ENCODE measurements around the gene SUSD4.
"Not testable (repeated sequence)": the region's sequence is repeated elsewhere in the genome, so short reads cannot be mapped to it uniquely, and the experiment has no call there.

The SUSD4 gene

GRCh38 chr1:223288826-223289225 is 75.2 kb downstream of the SUSD4 start:
- DNase-seq = no peak

DNA sequence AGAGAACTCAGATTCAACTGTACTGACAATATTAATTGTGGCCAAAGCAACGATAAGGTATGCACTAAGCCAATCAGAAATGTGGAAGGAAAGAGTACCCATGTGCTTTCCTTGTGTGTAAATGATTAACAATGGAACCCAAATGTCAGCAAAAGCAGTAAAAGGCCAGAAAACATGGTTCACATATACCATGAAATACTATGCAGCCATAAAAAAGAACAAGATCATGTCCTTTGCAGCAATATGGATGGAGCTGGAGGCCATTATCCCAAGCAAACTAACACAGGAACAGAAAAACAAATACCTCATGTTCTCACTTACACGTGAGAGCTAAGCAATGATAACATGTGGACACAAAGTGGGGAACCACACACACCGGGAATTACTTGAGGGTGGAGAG is 78.5 kb downstream of the SUSD4 start:
- DNase-seq = no peak

DNA sequence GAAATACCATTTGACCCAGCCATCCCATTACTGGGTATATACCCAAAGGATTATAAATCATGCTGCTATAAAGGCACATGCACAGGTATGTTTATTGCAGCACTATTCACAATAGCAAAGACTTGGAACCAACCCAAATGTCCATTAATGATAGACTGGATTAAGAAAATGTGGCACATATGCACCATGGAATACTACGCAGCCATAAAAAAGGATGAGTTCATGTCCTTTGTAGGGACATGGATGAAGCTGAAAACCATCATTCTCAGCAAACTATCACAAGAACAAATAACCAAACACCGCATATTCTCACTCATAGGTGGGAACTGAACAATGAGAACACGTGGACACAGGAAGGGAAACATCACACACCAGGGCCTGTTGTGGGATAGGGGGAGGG is 80.3 kb downstream of the SUSD4 start:
- DNase-seq = not testable (repeated sequence)

- DNase-seq = not testable (repeated sequence)
These were observed 85.7 kb downstream of the SUSD4 start for GRCh38 chr1:223278311-223278710.

DNA sequence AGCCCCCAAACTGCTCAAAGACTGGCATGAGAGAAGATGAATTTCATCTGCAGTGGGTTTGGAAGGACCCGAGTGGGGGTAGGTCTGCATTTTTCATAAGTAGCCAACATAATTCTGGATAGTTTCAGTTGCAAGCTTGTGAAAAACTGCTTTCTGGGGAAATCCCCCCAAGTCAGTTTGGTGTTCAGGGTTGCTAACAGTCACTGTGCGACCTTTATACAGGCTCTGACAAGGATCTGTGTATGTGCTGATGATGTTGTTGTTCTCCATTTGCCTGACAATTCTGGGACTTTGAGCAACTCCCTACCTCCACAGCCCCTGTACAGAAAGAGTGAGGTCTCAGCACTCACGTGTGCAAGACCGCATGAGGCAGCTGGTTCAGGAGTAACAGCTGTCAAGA is 87.9 kb downstream of the SUSD4 start:
- DNase-seq = no peak

- no peak for DNase-seq
These were observed 90.5 kb downstream of the SUSD4 start for GRCh38 chr1:223273511-223273910.

DNA sequence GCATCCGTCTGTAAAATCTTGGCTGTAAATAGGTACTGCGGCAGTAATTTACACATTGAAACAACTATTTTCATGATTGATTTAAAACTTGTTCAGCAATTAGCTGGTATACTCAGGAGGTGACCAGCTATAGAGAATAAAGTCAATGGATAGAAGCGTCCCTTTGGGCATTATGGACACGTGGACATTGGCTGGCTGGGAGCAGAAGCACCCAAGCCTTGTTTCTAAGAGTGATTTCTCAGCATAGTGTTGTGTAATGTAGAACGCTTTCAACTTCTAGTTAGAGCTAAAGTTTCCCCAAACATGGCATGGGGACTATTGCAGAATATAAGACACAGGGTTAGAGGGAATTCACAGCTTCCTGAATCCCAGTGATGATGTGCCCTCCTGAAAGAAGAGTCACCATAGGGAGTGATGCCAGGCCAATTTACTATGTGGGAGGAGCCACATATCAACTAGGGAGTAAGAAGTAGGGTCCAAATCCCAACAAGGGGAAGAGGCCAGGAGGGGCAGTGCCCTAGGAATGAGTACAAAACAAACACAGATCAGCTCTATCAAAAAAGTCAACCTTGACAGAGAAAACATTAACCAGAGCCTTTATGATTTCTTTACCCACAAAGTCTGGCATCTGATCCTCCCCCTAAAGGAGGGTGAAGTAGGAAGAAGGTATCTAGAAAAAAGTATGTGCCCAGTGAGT is 92.7 kb downstream of the SUSD4 start:
- DNase-seq = no peak

GRCh38 chr1:223270155-223270554 is 93.8 kb downstream of the SUSD4 start:
- DNase-seq = no peak

GRCh38 chr1:223269006-223269405 is 95.0 kb downstream of the SUSD4 start:
- DNase-seq = no peak

DNA sequence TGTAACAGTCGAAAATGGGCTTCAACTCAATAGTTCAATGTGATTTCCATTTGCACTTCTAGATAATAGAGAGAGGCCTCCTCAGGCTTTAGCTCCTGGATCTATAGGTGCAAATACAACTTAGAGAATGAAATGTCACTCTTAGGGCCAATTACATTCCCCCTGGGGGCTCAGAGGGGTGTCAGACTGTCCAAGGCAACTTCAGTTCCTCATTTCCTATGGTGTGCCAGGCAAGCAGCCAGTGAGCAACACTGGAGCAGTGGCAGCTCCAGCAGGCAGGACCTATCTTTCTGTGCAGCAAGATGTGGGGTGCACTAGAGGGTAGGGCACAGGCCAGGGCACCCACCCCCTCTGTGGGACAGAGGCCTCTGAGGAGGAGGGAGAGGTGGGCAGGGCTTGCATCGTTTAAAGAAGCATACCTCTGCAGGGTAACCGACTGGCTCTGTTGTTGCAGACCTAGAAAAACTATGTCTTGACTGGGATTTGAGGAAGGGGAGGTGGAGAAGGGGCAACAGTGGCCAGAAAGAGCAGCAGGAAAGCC is 97.3 kb downstream of the SUSD4 start:
- no peak for DNase-seq

DNA sequence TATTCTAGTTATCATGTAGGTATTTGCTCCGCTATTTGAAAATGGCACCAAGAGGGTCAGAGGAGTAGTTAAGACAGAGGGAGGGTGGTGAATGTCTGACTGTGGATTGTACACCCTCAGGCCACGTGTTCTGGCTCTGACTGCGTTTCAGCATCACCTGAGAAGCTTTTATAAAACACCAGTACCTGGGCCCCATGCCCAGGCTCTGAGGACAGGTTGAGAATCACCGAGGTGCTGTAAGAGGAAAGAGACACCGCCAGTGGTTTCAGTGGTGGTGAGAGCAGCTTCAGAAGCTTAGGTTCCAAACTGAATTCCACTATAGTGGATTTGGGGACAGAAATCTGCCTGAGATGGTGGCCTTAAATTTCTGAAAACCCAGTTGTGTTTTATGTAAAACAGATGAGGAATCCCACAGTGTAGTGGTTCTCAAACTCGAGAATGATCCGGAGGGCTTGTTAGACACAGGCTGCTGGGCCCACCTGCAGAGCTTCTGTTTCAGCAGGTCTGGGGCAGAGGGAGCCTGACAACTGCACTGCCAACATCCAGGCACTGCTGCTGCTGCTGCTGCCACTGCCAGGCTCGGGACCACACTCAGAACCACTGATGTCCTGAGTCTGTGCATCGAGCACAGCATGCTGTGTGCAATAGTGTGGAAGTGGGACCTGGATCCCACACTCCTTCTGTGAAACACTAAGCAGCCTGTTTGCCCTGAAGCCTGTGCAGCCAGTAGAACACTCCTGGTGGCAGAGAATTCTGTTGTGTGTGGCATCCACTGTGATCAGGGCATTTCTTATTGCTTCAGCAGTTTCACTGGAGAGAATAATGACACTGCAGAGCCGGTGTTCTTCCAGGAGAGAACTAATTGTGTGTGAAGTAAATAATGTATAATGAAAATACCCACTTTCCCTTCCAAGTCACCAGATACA is 98.7 kb downstream of the SUSD4 start:
- DNase-seq = no peak

DNA sequence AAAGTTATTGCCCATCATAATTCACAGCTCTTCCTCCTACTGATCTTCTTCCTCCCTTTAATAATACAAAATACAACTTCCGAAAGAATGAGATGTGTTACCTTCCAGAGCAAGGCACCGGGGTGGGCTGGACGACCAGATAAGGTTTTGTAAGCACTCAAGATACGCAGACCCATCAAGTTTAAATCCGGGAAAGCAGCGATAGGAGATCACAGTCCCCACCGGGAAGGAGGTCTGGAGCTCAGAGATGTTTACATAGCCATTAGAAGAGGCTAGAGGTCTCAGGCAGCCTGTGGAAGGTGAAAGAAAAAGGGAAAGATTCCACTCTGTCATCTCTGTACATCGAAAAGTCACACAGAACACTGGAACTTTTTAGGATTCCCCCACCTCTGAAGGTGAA is 99.4 kb downstream of the SUSD4 start:
- DNase-seq = no peak

GRCh38 chr1:223261914-223262313 is 102.1 kb downstream of the SUSD4 start:
- DNase-seq = no peak

GRCh38 chr1:223260712-223261111 is 103.3 kb downstream of the SUSD4 start:
- no peak for DNase-seq

DNA sequence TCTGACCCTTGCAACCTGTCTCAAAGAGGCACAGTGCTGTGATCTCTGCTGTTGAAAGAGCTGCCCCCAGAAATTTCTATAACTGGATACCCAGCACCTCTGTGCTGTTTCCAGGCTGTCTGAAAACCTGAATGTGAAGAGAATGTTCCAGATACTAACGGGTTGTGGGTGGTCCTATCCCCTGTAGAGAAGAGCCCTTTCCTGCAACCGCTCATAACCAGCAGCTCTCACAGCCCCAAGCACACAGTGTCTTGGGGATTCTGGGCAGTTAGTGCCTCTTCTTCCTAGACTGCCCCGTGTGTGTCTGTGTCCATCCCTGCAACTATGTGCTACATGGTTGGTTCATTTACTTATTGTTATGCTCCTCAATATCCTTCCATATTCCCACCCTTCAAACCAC is 104.5 kb downstream of the SUSD4 start:
- DNase-seq = no peak

GRCh38 chr1:223258751-223259198 is 105.2 kb downstream of the SUSD4 start:
- no peak for DNase-seq

GRCh38 chr1:223257856-223258550 is 106.0 kb downstream of the SUSD4 start:
- no peak for DNase-seq

DNA sequence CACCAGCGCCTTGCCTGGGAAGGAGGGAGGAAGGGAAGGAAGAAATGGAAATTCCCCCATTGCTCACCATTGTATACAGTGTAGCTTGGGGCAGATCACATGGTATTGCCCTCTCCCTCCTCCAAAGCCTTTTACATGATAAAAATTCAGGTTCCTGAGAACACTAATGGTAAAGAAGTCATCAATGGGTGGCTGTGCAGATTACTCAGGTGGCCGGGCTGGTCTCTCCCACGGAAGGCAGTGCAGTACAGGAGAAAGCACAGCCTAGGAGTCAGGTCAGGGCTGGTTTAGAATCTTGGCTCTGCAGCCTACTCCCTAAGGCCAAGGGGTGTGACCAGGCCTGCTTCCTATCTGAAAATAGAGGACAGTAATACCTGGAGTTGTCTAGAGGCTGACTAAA is 107.9 kb downstream of the SUSD4 start:
- DNase-seq = no peak

GRCh38 chr1:223253916-223254315 is 110.1 kb downstream of the SUSD4 start:
- DNase-seq = no peak

DNA sequence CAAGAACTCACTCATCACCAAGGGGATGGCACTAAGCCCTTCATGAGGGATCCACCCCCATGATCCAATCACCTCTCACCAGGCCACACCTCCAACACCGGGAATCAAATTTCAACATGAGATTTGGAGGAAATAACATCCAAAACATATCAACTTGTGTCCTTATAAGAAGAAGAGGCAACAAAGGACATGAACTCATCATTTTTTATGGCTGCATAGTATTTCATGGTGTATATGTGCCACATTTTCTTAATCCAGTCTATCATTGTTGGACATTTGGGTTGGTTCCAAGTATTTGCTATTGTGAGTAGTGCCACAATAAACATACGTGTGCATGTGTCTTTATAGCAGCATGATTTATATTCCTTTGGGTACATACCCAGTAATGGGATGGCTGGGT is 112.6 kb downstream of the SUSD4 start:
- DNase-seq = not testable (repeated sequence)

GRCh38 chr1:223250632-223251015 is 113.4 kb downstream of the SUSD4 start:
- DNase-seq = no peak

DNA sequence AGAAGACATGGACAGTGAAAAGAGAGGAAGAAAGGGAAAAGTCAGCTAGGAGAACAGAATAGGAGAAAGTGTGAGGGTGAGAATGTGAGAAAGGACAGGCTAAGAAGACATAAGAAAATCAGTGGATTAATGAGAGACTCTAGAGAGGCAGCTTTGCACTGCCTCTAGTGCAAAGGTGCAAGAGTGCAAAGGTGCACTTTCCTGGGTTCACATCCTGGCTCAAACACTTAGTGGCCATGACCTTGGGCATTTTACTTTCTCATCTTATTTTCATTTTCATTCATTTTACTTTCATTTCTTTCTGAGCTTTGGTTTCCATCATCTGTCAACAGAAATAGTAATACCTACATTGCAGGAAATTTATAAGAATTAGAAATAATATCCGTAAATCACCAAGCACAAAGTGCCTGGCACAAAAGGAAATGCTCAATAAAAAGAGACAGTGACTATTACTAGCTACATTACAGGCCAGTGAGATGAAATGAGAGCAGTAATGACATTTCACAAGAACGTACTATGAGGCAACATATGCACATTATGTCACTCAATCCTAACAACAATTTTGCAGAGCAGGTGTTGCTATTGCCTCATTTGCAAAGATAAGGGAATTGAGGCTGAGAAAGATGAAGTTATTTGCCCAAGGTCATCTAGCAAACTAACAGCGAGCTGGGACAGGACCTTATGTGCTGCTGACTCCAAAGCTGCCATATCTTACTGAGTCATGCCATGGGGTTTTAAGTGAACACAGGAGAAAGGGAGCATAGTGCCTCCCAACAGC is 113.9 kb downstream of the SUSD4 start:
- no peak for DNase-seq

DNA sequence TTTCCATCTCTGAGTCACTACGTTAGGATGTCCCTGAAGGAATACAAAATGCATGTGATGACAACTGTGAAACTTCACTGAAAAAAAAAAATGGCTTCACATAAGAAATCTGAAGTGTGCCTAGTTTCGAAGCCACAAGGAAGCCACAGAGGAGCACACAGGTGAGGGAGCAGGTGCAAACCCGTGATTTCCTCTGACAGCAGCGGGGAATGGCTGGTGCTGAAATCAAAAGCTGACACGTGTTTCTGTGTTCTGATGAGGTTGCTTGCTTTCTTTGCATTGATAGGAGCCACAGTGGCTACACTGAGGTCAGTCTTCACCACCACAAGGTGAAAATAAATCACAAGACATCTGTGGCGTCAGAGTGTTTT is 115.2 kb downstream of the SUSD4 start:
- DNase-seq = no peak

All from NCI-H146 (cell line).